H1 (cell line): ENCODE data around the gene PRRX2. TPM values are rescaled to one million over a fixed set of nuclear protein-coding genes. Genes with fewer than 3 reads are reported as not detected.

Experiments used
- CTCF ChIA-PET: fragments of 300-600 bp; sonication (Branson Sonifier 250); formaldehyde crosslinking; loops from one replicate; lab custom pipeline; 2021; ENCODE audit not compliant: partially characterized antibody; lab: Charles Lee
- POLR2A ChIA-PET: fragments of 300-600 bp; sonication (Branson Sonifier 250); formaldehyde crosslinking; loops from one replicate; lab custom pipeline; 2021; ENCODE audit warnings: inconsistent platforms; ENCODE audit not compliant: partially characterized antibody; lab: Charles Lee
- DNase-seq, 2 experiments: peaks; one replicate each; pipeline versions ENCODE4 v3.0.0 to v3.0.0-alpha.2; 2010 to 2022; ENCODE audit warnings: low spot score in 2 of 2, low read depth in 1 of 2, mixed read lengths in 1 of 2
- FAIRE-seq: peaks from 2 replicates; lab custom pipeline; 2011; peaks lifted over from hg19 to GRCh38; lab: Jason Lieb, UNC
- H2AFZ ChIP-seq: 2 replicates; pipeline ENCODE4 v1.8.1; 2012; ENCODE audit warnings: low read length, inconsistent platforms
- H2AK5ac ChIP-seq: 2 replicates; pipeline ENCODE4 v1.6.1; 2013; ENCODE audit warnings: low read depth, low read length
- H2BK120ac ChIP-seq: replicated peaks from 2 replicates; pipeline ENCODE3; 2013; ENCODE audit warnings: low read depth, low read length, inconsistent platforms
- H2BK12ac ChIP-seq: 2 replicates; pipeline ENCODE4 v1.6.1; 2013; ENCODE audit warnings: low read depth, low read length
- H2BK15ac ChIP-seq: 2 replicates; pipeline ENCODE4 v1.6.1; 2013; ENCODE audit warnings: low read length
- H2BK20ac ChIP-seq: 2 replicates; pipeline ENCODE4 v1.6.1; 2013; ENCODE audit warnings: low read length
- H2BK5ac ChIP-seq: 2 replicates; pipeline ENCODE4 v1.6.1; 2013; ENCODE audit warnings: low read depth, low read length
- H3K14ac ChIP-seq: 2 replicates; pipeline ENCODE4 v1.6.1; 2013; ENCODE audit warnings: inconsistent platforms; ENCODE audit not compliant: insufficient read length
- H3K18ac ChIP-seq: 2 replicates; pipeline ENCODE4 v1.6.1; 2013; ENCODE audit warnings: low read length; ENCODE audit errors: extremely low read depth
- H3K23ac ChIP-seq: 2 replicates; pipeline ENCODE4 v1.6.1; 2013; ENCODE audit warnings: inconsistent platforms; ENCODE audit not compliant: insufficient read length
- H3K23me2 ChIP-seq: 2 replicates; pipeline ENCODE4 v1.6.1; 2013; ENCODE audit warnings: low read depth, low read length
- H3K27ac ChIP-seq: 2 replicates; pipeline ENCODE4 v1.6.1; 2011; ENCODE audit warnings: low read depth, low read length, inconsistent platforms
- H3K27me3 ChIP-seq, 4 experiments: replicated peaks in 1 of 4; 1 replicate in 1 of 4; 2 replicates in 3 of 4; pipeline versions ENCODE4 v1.6.1 to v1.8.1; 2011 to 2013; ENCODE audit warnings: low read length in 3 of 4, mild to moderate bottlenecking in 3 of 4, inconsistent platforms in 2 of 4, mixed read lengths in 2 of 4, moderate library complexity in 1 of 4; ENCODE audit not compliant: control insufficient read depth in 3 of 4, insufficient read depth in 3 of 4; ENCODE audit errors: extremely low read depth in 1 of 4
- H3K36me3 ChIP-seq, 4 experiments: 2 replicates each; pipeline versions ENCODE4 v1.6.1 to v1.8.1; 2011 to 2013; ENCODE audit warnings: mild to moderate bottlenecking in 4 of 4, low read length in 3 of 4, moderate library complexity in 2 of 4, control low read depth in 1 of 4, inconsistent platforms in 1 of 4; ENCODE audit not compliant: insufficient read depth in 4 of 4, control insufficient read depth in 2 of 4
- H3K4ac ChIP-seq: replicated peaks from 2 replicates; pipeline ENCODE3; 2013; ENCODE audit warnings: low read length, low read depth, mixed read lengths, inconsistent platforms; ENCODE audit not compliant: insufficient read length
- H3K4me1 ChIP-seq, 4 experiments: replicated peaks in 1 of 4; 1 replicate in 1 of 4; 2 replicates in 3 of 4; pipeline versions ENCODE4 v1.6.1 to v1.8.1; 2011 to 2013; ENCODE audit warnings: low read length in 3 of 4, inconsistent platforms in 2 of 4, mixed read lengths in 1 of 4; ENCODE audit not compliant: insufficient read depth in 4 of 4, control insufficient read depth in 3 of 4
- H3K4me2 ChIP-seq, 2 experiments: 2 replicates each; pipeline versions ENCODE4 v1.6.1 to v1.8.1; 2011 to 2013; ENCODE audit warnings: low read depth in 2 of 2, low read length in 2 of 2, control low read depth in 1 of 2, inconsistent platforms in 1 of 2, mild to moderate bottlenecking in 1 of 2; ENCODE audit not compliant: insufficient read depth in 1 of 2
- H3K4me3 ChIP-seq, 4 experiments: fragments of 200-600, 300-600 bp in 1 of 4; sonication (generic), shearing (Covaris generic), sonication (Bioruptor Twin) in 1 of 4; 2 replicates each; pipeline versions ENCODE4 v1.5.1 to v1.8.1; 2011 to 2016; ENCODE audit warnings: low read length in 4 of 4, low read depth in 3 of 4, control low read depth in 2 of 4, inconsistent platforms in 2 of 4, mild to moderate bottlenecking in 2 of 4, mixed read lengths in 1 of 4, moderate library complexity in 1 of 4; ENCODE audit not compliant: insufficient read depth in 2 of 4; ENCODE audit errors: extremely low read depth in 1 of 4
- H3K56ac ChIP-seq: replicated peaks from 2 replicates; pipeline ENCODE3; 2013; ENCODE audit warnings: low read depth, mild to moderate bottlenecking, mixed read lengths, low read length, inconsistent platforms; ENCODE audit not compliant: insufficient read length
- H3K79me1 ChIP-seq: 2 replicates; pipeline ENCODE4 v1.6.1; 2013; ENCODE audit warnings: low read depth, low read length, control low read depth
- H3K79me2 ChIP-seq, 2 experiments: 2 replicates each; pipeline versions ENCODE4 v1.6.1 to v1.8.1; 2012 to 2013; ENCODE audit warnings: low read length in 2 of 2, mild to moderate bottlenecking in 2 of 2, inconsistent platforms in 1 of 2; ENCODE audit not compliant: insufficient read depth in 2 of 2, control insufficient read depth in 1 of 2
- H3K9ac ChIP-seq, 4 experiments: replicated peaks in 1 of 4; 1 replicate in 1 of 4; 2 replicates in 3 of 4; pipeline versions ENCODE4 v1.6.1 to v1.8.1; 2011 to 2013; ENCODE audit warnings: low read depth in 3 of 4, low read length in 3 of 4, control low read depth in 2 of 4, mild to moderate bottlenecking in 2 of 4, moderate library complexity in 2 of 4, inconsistent platforms in 1 of 4; ENCODE audit errors: extremely low read depth in 1 of 4
- H3K9me3 ChIP-seq, 2 experiments: 2 replicates each; pipeline versions ENCODE4 v1.6.1 to v1.8.1; 2012 to 2013; ENCODE audit warnings: mild to moderate bottlenecking in 2 of 2, moderate library complexity in 2 of 2, control low read depth in 1 of 2, inconsistent platforms in 1 of 2, low read depth in 1 of 2, low read length in 1 of 2, mixed read lengths in 1 of 2; ENCODE audit not compliant: insufficient read depth in 2 of 2
- H4K20me1 ChIP-seq, 2 experiments: replicated peaks in 1 of 2; 2 replicates each; pipeline versions ENCODE3 to v1.8.1; 2011 to 2013; ENCODE audit warnings: inconsistent platforms in 2 of 2, low read length in 2 of 2, mild to moderate bottlenecking in 1 of 2; ENCODE audit not compliant: insufficient read depth in 2 of 2, control insufficient read depth in 1 of 2
- H4K5ac ChIP-seq: 2 replicates; pipeline ENCODE4 v1.6.1; 2013; ENCODE audit warnings: low read length, low read depth, mixed read lengths, inconsistent platforms; ENCODE audit not compliant: insufficient read length
- H4K8ac ChIP-seq: 2 replicates; pipeline ENCODE4 v1.8.0; 2013; ENCODE audit warnings: mild to moderate bottlenecking, moderate library complexity, low read length, inconsistent platforms; ENCODE audit not compliant: insufficient read depth; ENCODE audit errors: extremely low read depth
- H4K91ac ChIP-seq: replicated peaks from 2 replicates; pipeline ENCODE3; 2013; ENCODE audit warnings: low read length, mixed read lengths, inconsistent platforms; ENCODE audit not compliant: insufficient read length
- CBX8 ChIP-seq: fragments of 300-800, 300-1000 bp; sonication (generic); IDR thresholded peaks from 2 replicates; pipeline ENCODE4 v1.7.1; 2016; ENCODE audit warnings: low read depth, low read length, borderline replicate concordance
- CTBP2 ChIP-seq: IDR thresholded peaks from 2 replicates; pipeline ENCODE4 v1.7.0; 2011; ENCODE audit warnings: borderline replicate concordance, mild to moderate bottlenecking, moderate library complexity, mixed read lengths, low read length; ENCODE audit not compliant: insufficient read depth, insufficient read length
- EZH2 ChIP-seq: fragments of 200-600 bp; sonication (generic); IDR thresholded peaks from 2 replicates; pipeline ENCODE4 v1.7.1; 2012; ENCODE audit warnings: low read depth, mild to moderate bottlenecking, moderate library complexity, low read length, inconsistent platforms; ENCODE audit not compliant: severe bottlenecking
- FOSL1 ChIP-seq: IDR thresholded peaks from 2 replicates; pipeline ENCODE4 v1.6.1; 2011; ENCODE audit warnings: mild to moderate bottlenecking, low read depth, low read length, moderate library complexity; ENCODE audit not compliant: insufficient read depth
- HDAC6 ChIP-seq: IDR thresholded peaks from one replicate; pipeline ENCODE4 v1.7.1; 2012; ENCODE audit warnings: low read depth, mild to moderate bottlenecking, inconsistent platforms, low read length, moderate library complexity
- NRF1 ChIP-seq: IDR thresholded peaks from 2 replicates; pipeline ENCODE4 v1.6.1; 2011; ENCODE audit warnings: mild to moderate bottlenecking, low read depth, low read length, improper control_type of control experiment
- SUZ12 ChIP-seq: fragments of 200-600 bp; sonication (generic); IDR thresholded peaks from 2 replicates; pipeline ENCODE4 v1.6.1; 2012; ENCODE audit warnings: mild to moderate bottlenecking, inconsistent platforms, low read length, moderate library complexity, mixed read lengths
- WGBS, 2 experiments: shearing (Covaris generic) in 1 of 2; methylation state at CpG; one replicate each; pipeline versions ENCODE4 v1.1.6 to v1.1.7; 2013 to 2015; ENCODE audit warnings: low lambda C conversion rate in 2 of 2, mixed read lengths in 2 of 2, inconsistent platforms in 1 of 2, low coverage in 1 of 2, missing lambda C conversion rate in 1 of 2; ENCODE audit not compliant: insufficient replicate concordance in 2 of 2, insufficient coverage in 1 of 2, insufficient read length in 1 of 2; ENCODE audit errors: extremely low coverage in 1 of 2, missing lambda C conversion rate in 1 of 2; 5-methylcytosine and 5-hydroxymethylcytosine counted together
- polyA plus RNA-seq, 7 experiments: library from polyadenylated mRNA; depleted of rRNA in 3 of 7; stranded (reverse) in 5 of 7; unstranded in 2 of 7; fragments of >200 nt in 5 of 7; fragments of 200-250 nt in 2 of 7; gene quantifications; 1 replicate in 5 of 7; 2 replicates in 1 of 7; 4 replicates in 1 of 7; pipeline versions ENCODE4 v1.2.1 to v1.2.3, GENCODE V29; 2011 to 2013; ENCODE audit warnings: missing spikeins in 2 of 7, mixed read lengths in 2 of 7
- total RNA-seq: library from RNA; stranded (reverse); fragmentation: NEBNext Ultra II Directional; extraction: Animal tissue kit (Norgen Biotek cat#: 25700); gene quantifications from 2 replicates; pipeline ENCODE4 v1.2.1, GENCODE V29; 2021

The PRRX2 gene
- total and polyA plus RNA-seq, 2 of the 8 experiments (the other 6 are each of a cell fraction or from before 2014, with no cell fraction given): 5.8 to 9.2 TPM

DNA sequence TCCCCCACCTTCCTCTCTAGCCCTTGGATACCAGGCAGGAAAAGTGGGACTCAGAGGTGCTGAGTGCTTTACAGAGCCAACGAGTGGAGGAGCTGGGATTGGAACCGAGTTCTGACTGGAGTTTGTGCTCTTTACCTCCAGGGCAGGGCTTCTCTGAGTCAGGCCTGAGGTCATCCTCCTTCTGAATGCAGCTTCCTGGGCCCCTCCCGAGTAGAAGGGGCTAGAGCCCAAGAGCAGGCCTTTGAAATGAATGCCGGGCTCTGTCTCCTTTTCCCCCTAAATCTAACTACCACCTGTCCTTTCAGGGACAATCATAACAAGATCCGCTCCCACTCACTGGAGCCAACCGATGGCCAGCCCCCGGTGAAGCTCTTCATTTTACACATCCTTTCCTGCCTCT lies 74.7 kb downstream of the PRRX2 start:
- 90% methylated on average over 7 of the region's 7 CpGs; no CpG with 5 or more reads in 1 of the 2 experiments for WGBS, 2 experiments
- H4K8ac ChIP-seq: no peak overlapping the region
- H3K9me3 ChIP-seq: no peaks in the 10 kb centered on the region
- H3K4me1 ChIP-seq: peaks cover 0 to 4% (median 1%) of the 10 kb centered on the region in 4 experiments; a peak in 5 of 7 replicates
- H3K36me3 ChIP-seq: no peaks in the 10 kb centered on the region
- H3K27me3 ChIP-seq: no peaks in the 10 kb centered on the region; a peak in 2 of 7 replicates
- no peaks in the 10 kb centered on the region for H3K79me2 ChIP-seq
- H3K23ac ChIP-seq: no peak overlapping the region
- H3K79me1 ChIP-seq: no peaks in the 10 kb centered on the region
- H3K14ac ChIP-seq: no peak overlapping the region
- H3K18ac ChIP-seq: no peak overlapping the region
- no peak overlapping the region for H4K5ac ChIP-seq
- peaks cover 4% of the 10 kb centered on the region for H3K23me2 ChIP-seq
- FAIRE-seq (no peak), DNase-seq (no peak)
- POLR2A ChIA-PET: interaction anchor here (0.7 to 1.3 kb wide), 2 partner anchors 14 to 18 kb away, joined by 3 read pairs; no protein-coding TSS in a partner anchor
- TF ChIP-seq SUZ12 (no peak), HDAC6 (no peak), FOSL1 (no peak), CTBP2 (no peak), NRF1 (no peak), CBX8 (no peak), EZH2 (no peak)
- no peak overlapping the region for H3K56ac ChIP-seq
- H2BK5ac ChIP-seq: no peak overlapping the region
- H2BK20ac ChIP-seq: no peak overlapping the region
- no peak overlapping the region for H2BK12ac ChIP-seq
- no peak overlapping the region for H4K91ac ChIP-seq
- H2AFZ ChIP-seq: no peak overlapping the region
- H3K4me3 ChIP-seq: no peak overlapping the region
- H3K27ac ChIP-seq: no peak overlapping the region
- no peak overlapping the region for H3K4me2 ChIP-seq
- H4K20me1 ChIP-seq: no peaks in the 10 kb centered on the region
- H2BK120ac ChIP-seq: no peak overlapping the region
- H2BK15ac ChIP-seq: 0 out of 2 replicates have a peak overlapping the region, but pooled peaks have one; percentile 29
- no peak overlapping the region for H3K9ac ChIP-seq
- no peak overlapping the region for H2AK5ac ChIP-seq
- CTCF ChIA-PET: interaction anchor here (0.8 to 12.9 kb wide), 8 partner anchors 9 to 50 kb away, joined by 3 to 250 read pairs (median 8); no protein-coding TSS in a partner anchor
- H3K4ac ChIP-seq: no peak overlapping the region
